Measurements from ENCODE around the gene NAALADL1. TPM values are rescaled to one million over a fixed set of nuclear protein-coding genes. Genes with fewer than 3 reads are reported as not detected.
"Not testable (repeated sequence)": the region's sequence is repeated elsewhere in the genome, so short reads cannot be mapped to it uniquely, and the experiment has no call there.

NAALADL1 gene
- total RNA-seq, 1 experiment from 2014 or later, result not detected

DNA sequence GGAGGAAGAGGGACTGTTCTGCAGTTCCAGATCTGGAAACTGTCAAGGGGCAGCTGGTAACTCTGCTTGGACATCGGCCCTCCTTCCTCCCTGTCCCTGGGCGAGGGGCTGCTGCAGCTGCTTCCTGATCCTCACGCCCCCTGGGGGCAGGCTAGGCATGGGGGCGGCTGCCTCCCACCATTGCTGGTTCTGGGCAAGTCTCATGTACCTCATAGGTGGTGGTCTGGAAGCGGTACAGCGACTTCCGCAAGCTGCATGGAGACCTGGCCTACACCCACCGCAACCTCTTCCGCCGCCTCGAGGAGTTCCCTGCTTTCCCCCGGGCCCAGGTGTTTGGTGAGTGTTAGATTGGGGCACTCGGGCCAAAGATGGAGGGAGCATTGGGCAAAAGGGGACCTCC lies 26.1 kb downstream of the NAALADL1 start:
- BruUV-seq (replicated peaks), result no TSS peak
- Histone ChIP-seq H3K36me3 (ENCODE audit: insufficient read depth, low read length, poor library complexity, severe bottlenecking) (no peaks in the 10 kb centered on the region), H3K27me3 (replicated peaks; ENCODE audit: insufficient read depth, low read depth, low read length, poor library complexity) (no peaks in the 10 kb centered on the region), H3K27ac (ENCODE audit: low read depth, low read length, poor library complexity, severe bottlenecking) (no peak overlapping the region), H3K4me1 (ENCODE audit: insufficient read depth, low read length, poor library complexity, severe bottlenecking) (peaks cover 8% of the 10 kb centered on the region), H3K4me3 (ENCODE audit: low read depth, low read length, poor library complexity, severe bottlenecking) (no peak overlapping the region), H3K9me3 (ENCODE audit: low read depth, low read length, poor library complexity, severe bottlenecking) (no peaks in the 10 kb centered on the region)
- no peak for DNase-seq (ENCODE audit: low spot score)
- intact Hi-C loops (cut with micrococcal nuclease; ENCODE audit: unreplicated experiment), result no loop called here
- TF ChIP-seq EZH2 (IDR thresholded peaks at IDR 0.05; ENCODE audit: borderline replicate concordance, low read depth, low read length, poor library complexity, severe bottlenecking), result no peak
- TF ChIP-seq, protein P1, sequence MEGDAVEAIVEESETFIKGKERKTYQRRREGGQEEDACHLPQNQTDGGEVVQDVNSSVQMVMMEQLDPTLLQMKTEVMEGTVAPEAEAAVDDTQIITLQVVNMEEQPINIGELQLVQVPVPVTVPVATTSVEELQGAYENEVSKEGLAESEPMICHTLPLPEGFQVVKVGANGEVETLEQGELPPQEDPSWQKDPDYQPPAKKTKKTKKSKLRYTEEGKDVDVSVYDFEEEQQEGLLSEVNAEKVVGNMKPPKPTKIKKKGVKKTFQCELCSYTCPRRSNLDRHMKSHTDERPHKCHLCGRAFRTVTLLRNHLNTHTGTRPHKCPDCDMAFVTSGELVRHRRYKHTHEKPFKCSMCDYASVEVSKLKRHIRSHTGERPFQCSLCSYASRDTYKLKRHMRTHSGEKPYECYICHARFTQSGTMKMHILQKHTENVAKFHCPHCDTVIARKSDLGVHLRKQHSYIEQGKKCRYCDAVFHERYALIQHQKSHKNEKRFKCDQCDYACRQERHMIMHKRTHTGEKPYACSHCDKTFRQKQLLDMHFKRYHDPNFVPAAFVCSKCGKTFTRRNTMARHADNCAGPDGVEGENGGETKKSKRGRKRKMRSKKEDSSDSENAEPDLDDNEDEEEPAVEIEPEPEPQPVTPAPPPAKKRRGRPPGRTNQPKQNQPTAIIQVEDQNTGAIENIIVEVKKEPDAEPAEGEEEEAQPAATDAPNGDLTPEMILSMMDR (conservative IDR thresholded peaks at IDR 0.05; ENCODE audit: low read depth, low read length), result no peak
- CTCF ChIA-PET, result no interaction called here
- POLR2A ChIA-PET (ENCODE audit: low non-redundant PET), result no interaction called here

GRCh38 chr11:65027213-65028067 lies 30.9 kb downstream of the NAALADL1 start, which contains the start of gene SNX15:
Gene SNX15, plus strand, starts transcription at chr11:65027439. Its CDS starts 99 bp downstream, at chr11:65027538.
- peak within 1 kb of the TSS; percentile 52 for H3K4me3 ChIP-seq (ENCODE audit: low read depth, low read length, poor library complexity, severe bottlenecking)
- ChIA-PET POLR2A (ENCODE audit: low non-redundant PET) (no interaction called here), CTCF (no interaction called here)
- BruUV-seq (replicated peaks), result TSS peak; percentile 77
- H3K27ac ChIP-seq (ENCODE audit: low read depth, low read length, poor library complexity, severe bottlenecking), result peak within 1 kb of the TSS; percentile 82
- H3K4me1 ChIP-seq (ENCODE audit: insufficient read depth, low read length, poor library complexity, severe bottlenecking), result peaks cover 12% of the 10 kb centered on the region
- no peaks in the 10 kb centered on the region for H3K36me3 ChIP-seq (ENCODE audit: insufficient read depth, low read length, poor library complexity, severe bottlenecking)
- no peaks in the 10 kb centered on the region for H3K27me3 ChIP-seq (replicated peaks; ENCODE audit: insufficient read depth, low read depth, low read length, poor library complexity)
- peak; percentile 100 for DNase-seq (ENCODE audit: low spot score)
- no peaks in the 10 kb centered on the region for H3K9me3 ChIP-seq (ENCODE audit: low read depth, low read length, poor library complexity, severe bottlenecking)
- intact Hi-C loops (cut with micrococcal nuclease; ENCODE audit: unreplicated experiment), result loop anchor here (5.0 kb wide), 1 partner anchor 90 kb away; the partner anchor contains the start of gene ZNHIT2
- no peak for TF ChIP-seq EZH2 (IDR thresholded peaks at IDR 0.05; ENCODE audit: borderline replicate concordance, low read depth, low read length, poor library complexity, severe bottlenecking)
- TF ChIP-seq, protein P1 (conservative IDR thresholded peaks at IDR 0.05; ENCODE audit: low read depth, low read length), result peak; percentile 63

- H3K36me3 ChIP-seq (ENCODE audit: insufficient read depth, low read length, poor library complexity, severe bottlenecking), result no peaks in the 10 kb centered on the region
- H3K9me3 ChIP-seq (ENCODE audit: low read depth, low read length, poor library complexity, severe bottlenecking), result no peaks in the 10 kb centered on the region
- H3K27ac ChIP-seq (ENCODE audit: low read depth, low read length, poor library complexity, severe bottlenecking), result peak overlapping the region; percentile 82
- DNase-seq (ENCODE audit: low spot score), result no peak
- H3K27me3 ChIP-seq (replicated peaks; ENCODE audit: insufficient read depth, low read depth, low read length, poor library complexity), result no peaks in the 10 kb centered on the region
- H3K4me1 ChIP-seq (ENCODE audit: insufficient read depth, low read length, poor library complexity, severe bottlenecking), result peaks cover 12% of the 10 kb centered on the region
- ChIA-PET POLR2A (ENCODE audit: low non-redundant PET) (no interaction called here), CTCF (no interaction called here)
- H3K4me3 ChIP-seq (ENCODE audit: low read depth, low read length, poor library complexity, severe bottlenecking), result peak overlapping the region; percentile 52
- TF ChIP-seq, protein P1 (conservative IDR thresholded peaks at IDR 0.05; ENCODE audit: low read depth, low read length), result no peak
- no peak for TF ChIP-seq EZH2 (IDR thresholded peaks at IDR 0.05; ENCODE audit: borderline replicate concordance, low read depth, low read length, poor library complexity, severe bottlenecking)
- no TSS peak for BruUV-seq (replicated peaks)
- intact Hi-C loops (cut with micrococcal nuclease; ENCODE audit: unreplicated experiment), result loop anchor here (5.0 kb wide), 1 partner anchor 90 kb away; the partner anchor contains the start of gene ZNHIT2
Observed at GRCh38 chr11:65026810-65027209, 31.5 kb downstream of the NAALADL1 start.

GRCh38 chr11:65023502-65023901 lies 34.9 kb downstream of the NAALADL1 start:
- DNase-seq (ENCODE audit: low spot score); BruUV-seq (replicated peaks); POLR2A ChIA-PET (ENCODE audit: low non-redundant PET); H3K27me3 ChIP-seq (replicated peaks; ENCODE audit: insufficient read depth, low read depth, low read length, poor library complexity); intact Hi-C loops (cut with micrococcal nuclease; ENCODE audit: unreplicated experiment); H3K4me3 ChIP-seq (ENCODE audit: low read depth, low read length, poor library complexity, severe bottlenecking); H3K27ac ChIP-seq (ENCODE audit: low read depth, low read length, poor library complexity, severe bottlenecking); H3K9me3 ChIP-seq (ENCODE audit: low read depth, low read length, poor library complexity, severe bottlenecking); CTCF ChIA-PET: not testable (repeated sequence)
- Histone ChIP-seq H3K36me3 (ENCODE audit: insufficient read depth, low read length, poor library complexity, severe bottlenecking) (peaks cover 12% of the 10 kb centered on the region), H3K4me1 (ENCODE audit: insufficient read depth, low read length, poor library complexity, severe bottlenecking) (peaks cover 11% of the 10 kb centered on the region)
